ENCODE results near the gene PSMB10. TPM values are rescaled to one million over a fixed set of nuclear protein-coding genes. Genes with fewer than 3 reads are reported as not detected.

PSMB10 gene
- total RNA-seq, 1 donor = 47.0 TPM

DNA sequence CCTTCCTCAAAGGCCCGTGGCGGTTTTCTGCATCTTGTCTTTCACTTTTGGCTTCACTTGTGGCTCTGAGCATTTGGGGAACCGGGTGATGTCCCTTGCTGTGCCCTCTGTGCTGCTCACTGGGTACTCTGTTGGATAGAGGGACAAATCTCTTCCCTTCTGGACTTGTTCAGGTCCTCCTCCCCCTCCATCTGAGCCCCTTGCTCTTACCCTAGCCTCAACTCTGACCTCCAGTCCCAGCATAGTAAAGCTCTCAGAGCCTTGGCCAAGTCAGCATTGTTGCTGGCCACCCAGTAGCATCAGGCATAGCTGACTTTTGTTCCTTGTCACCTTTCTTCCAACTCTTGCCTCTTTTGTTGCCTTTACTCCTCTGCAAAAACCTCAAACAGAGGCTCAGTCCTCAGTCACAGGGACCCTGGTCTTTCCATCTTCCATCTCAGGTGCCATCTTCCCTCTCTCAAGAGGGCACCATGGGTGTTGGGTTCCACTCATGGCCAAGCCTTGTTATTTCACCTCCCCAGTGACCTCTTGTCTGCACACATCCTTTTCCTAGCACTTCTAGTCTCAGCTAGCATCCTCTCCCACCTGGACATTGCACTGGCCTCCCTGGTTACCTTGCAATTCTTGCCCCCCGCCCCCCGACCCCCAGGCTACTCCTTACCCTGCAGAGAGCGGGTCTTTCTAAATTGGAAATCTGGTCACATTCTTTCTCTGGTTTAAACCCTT, 393 bp upstream of the PSMB10 start:
- Histone ChIP-seq H3K27ac (ENCODE audit: low read depth, low read length) (peak overlapping the region; percentile 38), H3K4me2 (ENCODE audit: insufficient read depth, low read length) (peak overlapping the region; percentile 91), H3K27me3 (ENCODE audit: insufficient read depth, low read length) (no peaks in the 10 kb centered on the region), H3K9me3 (ENCODE audit: low read depth, low read length) (no peaks in the 10 kb centered on the region), H3K36me3 (ENCODE audit: insufficient read depth, low read length) (peaks cover 36% of the 10 kb centered on the region), H4K20me1 (ENCODE audit: insufficient read depth, low read length) (peaks cover 12% of the 10 kb centered on the region), H2AFZ (ENCODE audit: low read length) (no peak overlapping the region), H3K4me3 (ENCODE audit: insufficient read depth, low read length) (peak overlapping the region; percentile 100), H3K79me2 (ENCODE audit: insufficient read depth, low read length) (peaks cover 33% of the 10 kb centered on the region), H3K4me1 (ENCODE audit: insufficient read depth, low read length) (peaks cover 21% of the 10 kb centered on the region)
- TF ChIP-seq, protein P1, sequence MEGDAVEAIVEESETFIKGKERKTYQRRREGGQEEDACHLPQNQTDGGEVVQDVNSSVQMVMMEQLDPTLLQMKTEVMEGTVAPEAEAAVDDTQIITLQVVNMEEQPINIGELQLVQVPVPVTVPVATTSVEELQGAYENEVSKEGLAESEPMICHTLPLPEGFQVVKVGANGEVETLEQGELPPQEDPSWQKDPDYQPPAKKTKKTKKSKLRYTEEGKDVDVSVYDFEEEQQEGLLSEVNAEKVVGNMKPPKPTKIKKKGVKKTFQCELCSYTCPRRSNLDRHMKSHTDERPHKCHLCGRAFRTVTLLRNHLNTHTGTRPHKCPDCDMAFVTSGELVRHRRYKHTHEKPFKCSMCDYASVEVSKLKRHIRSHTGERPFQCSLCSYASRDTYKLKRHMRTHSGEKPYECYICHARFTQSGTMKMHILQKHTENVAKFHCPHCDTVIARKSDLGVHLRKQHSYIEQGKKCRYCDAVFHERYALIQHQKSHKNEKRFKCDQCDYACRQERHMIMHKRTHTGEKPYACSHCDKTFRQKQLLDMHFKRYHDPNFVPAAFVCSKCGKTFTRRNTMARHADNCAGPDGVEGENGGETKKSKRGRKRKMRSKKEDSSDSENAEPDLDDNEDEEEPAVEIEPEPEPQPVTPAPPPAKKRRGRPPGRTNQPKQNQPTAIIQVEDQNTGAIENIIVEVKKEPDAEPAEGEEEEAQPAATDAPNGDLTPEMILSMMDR (IDR thresholded peaks at IDR 0.05; ENCODE audit: extremely low read depth, low read depth, low read length) = no peak
- DNase-seq (ENCODE audit: insufficient read length, low spot score, missing footprints) = peak; percentile 84

DNA sequence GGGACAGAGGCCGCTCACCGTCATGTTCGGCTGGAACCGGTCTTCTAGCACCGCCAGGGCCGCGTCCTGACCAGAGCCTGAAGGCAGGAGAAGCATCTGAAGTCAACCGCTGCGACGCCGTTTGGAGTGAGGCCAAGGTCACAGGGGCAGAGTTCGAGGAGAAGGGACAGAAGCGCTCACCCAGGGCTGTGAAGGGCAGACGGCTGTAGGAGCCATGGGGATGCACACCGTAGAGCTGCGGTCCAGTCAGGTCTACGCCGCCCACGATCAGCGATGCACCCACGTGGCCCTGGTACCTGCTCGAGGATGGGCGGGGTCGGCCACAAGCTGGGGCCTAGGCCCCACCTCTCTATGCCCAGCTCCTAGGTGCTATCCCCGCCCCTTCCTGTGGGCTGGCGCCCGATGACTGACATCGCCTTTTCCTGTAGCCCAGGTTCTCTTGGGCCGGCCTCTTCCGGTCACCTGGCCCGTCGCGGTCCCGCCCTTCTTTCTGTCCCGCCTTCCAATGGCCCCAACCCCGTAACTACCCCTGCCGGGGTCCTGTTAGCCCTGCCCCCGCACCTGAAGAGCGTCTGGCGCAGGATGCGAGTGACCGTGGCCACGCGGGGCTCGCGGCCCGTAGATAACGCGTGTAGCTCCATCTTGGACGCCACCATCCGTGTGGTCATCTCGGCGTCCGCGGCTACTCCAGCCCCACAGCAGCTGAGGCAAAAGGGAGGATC, 1.1 kb downstream of the PSMB10 start:
- H3K4me3 ChIP-seq (ENCODE audit: insufficient read depth, low read length) = peak overlapping the region; percentile 100
- peak overlapping the region; percentile 91 for H3K4me2 ChIP-seq (ENCODE audit: insufficient read depth, low read length)
- peaks cover 21% of the 10 kb centered on the region for H3K4me1 ChIP-seq (ENCODE audit: insufficient read depth, low read length)
- peaks cover 7% of the 10 kb centered on the region for H4K20me1 ChIP-seq (ENCODE audit: insufficient read depth, low read length)
- peak overlapping the region; percentile 83 for H2AFZ ChIP-seq (ENCODE audit: low read length)
- TF ChIP-seq, protein P1 (IDR thresholded peaks at IDR 0.05; ENCODE audit: extremely low read depth, low read depth, low read length) = no peak
- peak overlapping the region; percentile 61 for H3K27ac ChIP-seq (ENCODE audit: low read depth, low read length)
- H3K9me3 ChIP-seq (ENCODE audit: low read depth, low read length) = no peaks in the 10 kb centered on the region
- no peaks in the 10 kb centered on the region for H3K27me3 ChIP-seq (ENCODE audit: insufficient read depth, low read length)
- peak; percentile 100 for DNase-seq (ENCODE audit: insufficient read length, low spot score, missing footprints)
- H3K79me2 ChIP-seq (ENCODE audit: insufficient read depth, low read length) = peaks cover 30% of the 10 kb centered on the region
- H3K36me3 ChIP-seq (ENCODE audit: insufficient read depth, low read length) = peaks cover 23% of the 10 kb centered on the region

DNA sequence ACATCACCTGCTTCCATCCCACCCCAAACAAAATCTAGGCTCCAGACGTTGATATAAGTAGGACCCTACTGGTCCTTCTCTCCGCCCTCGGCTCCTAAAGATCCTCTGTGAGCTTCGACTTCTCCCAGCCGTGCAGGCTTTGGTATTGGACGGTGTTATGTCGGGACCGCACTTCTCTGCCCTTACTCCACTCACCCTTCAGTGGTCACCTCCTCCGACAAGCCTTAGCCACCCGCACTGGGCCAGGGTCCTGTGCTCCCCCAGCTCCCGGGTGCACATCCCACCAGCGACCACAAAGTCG, 1.6 kb downstream of the PSMB10 start:
- H3K27me3 ChIP-seq (ENCODE audit: insufficient read depth, low read length) = no peaks in the 10 kb centered on the region
- TF ChIP-seq, protein P1 (IDR thresholded peaks at IDR 0.05; ENCODE audit: extremely low read depth, low read depth, low read length) = no peak
- peaks cover 18% of the 10 kb centered on the region for H3K36me3 ChIP-seq (ENCODE audit: insufficient read depth, low read length)
- H4K20me1 ChIP-seq (ENCODE audit: insufficient read depth, low read length) = peaks cover 5% of the 10 kb centered on the region
- H3K4me1 ChIP-seq (ENCODE audit: insufficient read depth, low read length) = peaks cover 21% of the 10 kb centered on the region
- H2AFZ ChIP-seq (ENCODE audit: low read length) = no peak overlapping the region
- H3K79me2 ChIP-seq (ENCODE audit: insufficient read depth, low read length) = peaks cover 25% of the 10 kb centered on the region
- H3K4me2 ChIP-seq (ENCODE audit: insufficient read depth, low read length) = peak overlapping the region; percentile 91
- peak; percentile 91 for DNase-seq (ENCODE audit: insufficient read length, low spot score, missing footprints)
- peak overlapping the region; percentile 61 for H3K27ac ChIP-seq (ENCODE audit: low read depth, low read length)
- H3K4me3 ChIP-seq (ENCODE audit: insufficient read depth, low read length) = peak overlapping the region; percentile 100
- H3K9me3 ChIP-seq (ENCODE audit: low read depth, low read length) = no peaks in the 10 kb centered on the region
